22Rv1 (cell line): Measurements from ENCODE around the gene DDX3X.
"Not testable (repeated sequence)": the region's sequence is repeated elsewhere in the genome, so short reads cannot be mapped to it uniquely, and the experiment has no call there.

Source experiments
- CTCF ChIP-seq: fragments of 450-650 bp; IDR thresholded peaks from 2 replicates; pipeline ENCODE4 v1.5.1; 2017; ENCODE audit warnings: mild to moderate bottlenecking
- ZFX ChIP-seq: fragments of 450-650 bp; IDR thresholded peaks from 2 replicates; pipeline ENCODE4 v1.6.1; 2017; ENCODE audit warnings: antibody characterized with exemption, borderline replicate concordance

DNA sequence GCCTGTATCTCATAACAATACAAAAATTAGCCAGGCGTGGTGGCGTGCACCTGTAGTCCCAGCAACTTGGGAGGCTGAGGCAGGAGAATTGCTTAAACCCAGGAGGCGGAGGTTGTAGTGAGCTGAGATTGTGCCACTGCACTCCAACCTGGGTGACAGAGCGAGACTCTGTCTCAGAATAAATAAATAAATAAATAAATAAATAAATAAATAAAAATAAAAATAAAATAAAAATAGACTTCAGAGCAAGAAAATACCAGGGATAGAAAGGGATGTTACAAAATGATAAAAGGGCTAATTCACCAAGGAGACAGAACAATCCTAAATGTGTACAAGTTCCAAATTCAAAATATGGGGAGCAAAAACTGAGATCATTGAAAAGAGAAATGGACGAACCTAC, 37.6 kb downstream of the DDX3X start:
- not testable (repeated sequence) for TF ChIP-seq CTCF, ZFX
